HepG2 (cell line): ENCODE data around the gene LRRC8E. TPM values are rescaled to one million over a fixed set of nuclear protein-coding genes. Genes with fewer than 3 reads are reported as not detected.

Source experiments
- ARID5B ChIP-seq: IDR thresholded peaks from 2 replicates; pipeline ENCODE4 v1.4.0; 2020; ENCODE audit warnings: mild to moderate bottlenecking, missing genetic modification reagents
- GATAD2A ChIP-seq: IDR thresholded peaks from 2 replicates; pipeline ENCODE4 v1.6.1; 2016
- JDP2 ChIP-seq: sonication (generic); formaldehyde crosslinking; IDR thresholded peaks from 2 replicates; pipeline ENCODE4 v1.8.1; 2022; ENCODE audit warnings: missing genetic modification reagents, borderline replicate concordance
- KAT2B ChIP-seq: fragments of 150-350 bp; IDR thresholded peaks from 2 replicates; pipeline ENCODE4 v1.6.1; 2014; ENCODE audit warnings: low read depth, low read length, borderline replicate concordance
- NCOR1 ChIP-seq: fragments of 200-600 bp; sonication (generic); IDR thresholded peaks from 2 replicates; pipeline ENCODE4 v1.7.0; 2017; ENCODE audit warnings: antibody characterized with exemption, low read length, borderline replicate concordance
- RCOR2 ChIP-seq: IDR thresholded peaks from 2 replicates; pipeline ENCODE4 v1.6.1; 2016; ENCODE audit warnings: missing biosample characterization, missing genetic modification reagents
- RFXANK ChIP-seq: IDR thresholded peaks from 2 replicates; pipeline ENCODE4 v1.6.1; 2016
- SALL1 ChIP-seq: sonication (generic); formaldehyde crosslinking; IDR thresholded peaks from 2 replicates; pipeline ENCODE4 v1.8.0; 2022; ENCODE audit warnings: mild to moderate bottlenecking, missing genetic modification reagents
- SP1 ChIP-seq, 2 experiments: fragments of 450-650 bp in 1 of 2; sonication (generic) in 1 of 2; formaldehyde crosslinking in 1 of 2; IDR thresholded peaks; 2 replicates each; pipeline versions ENCODE4 v1.4.0 to v1.6.1; 2016 to 2020; ENCODE audit warnings: missing genetic modification reagents in 1 of 2
- TSC22D2 ChIP-seq: sonication (generic); formaldehyde crosslinking; IDR thresholded peaks from 2 replicates; pipeline ENCODE4 v1.5.1; 2020; ENCODE audit warnings: missing genetic modification reagents, mild to moderate bottlenecking, borderline replicate concordance
- ZNF367 ChIP-seq: sonication (generic); formaldehyde crosslinking; IDR thresholded peaks from 2 replicates; pipeline ENCODE4 v1.4.0; 2020; ENCODE audit warnings: missing genetic modification reagents, borderline replicate concordance
- ZNF557 ChIP-seq: sonication (generic); formaldehyde crosslinking; IDR thresholded peaks from 2 replicates; pipeline ENCODE4 v1.4.0; 2020; ENCODE audit warnings: missing genetic modification reagents
- ZNF598 ChIP-seq: sonication (generic); formaldehyde crosslinking; IDR thresholded peaks from 2 replicates; pipeline ENCODE4 v1.5.1; 2020; ENCODE audit warnings: mild to moderate bottlenecking, missing genetic modification reagents, borderline replicate concordance
- ZNF639 ChIP-seq: conservative IDR thresholded peaks from 2 replicates; pipeline ENCODE4 v1.6.1; 2018; ENCODE audit warnings: missing genetic modification reagents
- ZNF737 ChIP-seq: sonication (generic); formaldehyde crosslinking; IDR thresholded peaks from 2 replicates; pipeline ENCODE4 v1.5.0; 2020; ENCODE audit warnings: missing genetic modification reagents, mild to moderate bottlenecking, borderline replicate concordance
- ZNF777 ChIP-seq: sonication (generic); formaldehyde crosslinking; IDR thresholded peaks from 2 replicates; pipeline ENCODE4 v1.4.0; 2020; ENCODE audit warnings: missing genetic modification reagents
- ZSCAN31 ChIP-seq: sonication (generic); formaldehyde crosslinking; IDR thresholded peaks from 2 replicates; pipeline ENCODE4 v1.5.0; 2020; ENCODE audit warnings: low read depth, mild to moderate bottlenecking, missing genetic modification reagents
- polyA plus RNA-seq, 8 experiments: library from polyadenylated mRNA; depleted of rRNA in 3 of 8; stranded (reverse) in 7 of 8; unstranded in 1 of 8; fragments of >200 nt; fragmentation: Illumina TruSeq in 4 of 8; extraction: Trizol in 4 of 8; gene quantifications; 2 replicates each; pipeline versions ENCODE4 v1.2.1 to v1.2.3, GENCODE V29; 2011 to 2016; ENCODE audit warnings: low read depth in 4 of 8, missing spikeins in 1 of 8, mixed read lengths in 1 of 8; ENCODE audit not compliant: insufficient read depth in 1 of 8
- total RNA-seq, 5 experiments: library from RNA; depleted of rRNA; stranded (reverse); fragments of >200 nt; fragmentation: Illumina TruSeq; extraction: Trizol; gene quantifications; 2 replicates each; pipeline ENCODE4 v1.2.3, GENCODE V29; 2016; ENCODE audit warnings: low read depth in 1 of 5
- TF ChIP-seq, protein P1 (sequence below): sonication (generic); formaldehyde crosslinking; IDR thresholded peaks from 2 replicates; pipeline ENCODE4 v1.5.1; 2020; ENCODE audit warnings: mild to moderate bottlenecking, missing genetic modification reagents, moderate library complexity
- TF ChIP-seq, protein P2 (sequence below): sonication (generic); formaldehyde crosslinking; IDR thresholded peaks from 2 replicates; pipeline ENCODE4 v1.4.0; 2020; ENCODE audit warnings: missing genetic modification reagents

Gene LRRC8E
- total and polyA plus RNA-seq, 2 of the 13 experiments (the other 11 are each of a cell fraction or from before 2014, with no cell fraction given): 8.0 to 10.3 TPM

- TF ChIP-seq ARID5B (CRISPR knock-in tag): no peak
- TF ChIP-seq TSC22D2: no peak
- TF ChIP-seq, protein P1, sequence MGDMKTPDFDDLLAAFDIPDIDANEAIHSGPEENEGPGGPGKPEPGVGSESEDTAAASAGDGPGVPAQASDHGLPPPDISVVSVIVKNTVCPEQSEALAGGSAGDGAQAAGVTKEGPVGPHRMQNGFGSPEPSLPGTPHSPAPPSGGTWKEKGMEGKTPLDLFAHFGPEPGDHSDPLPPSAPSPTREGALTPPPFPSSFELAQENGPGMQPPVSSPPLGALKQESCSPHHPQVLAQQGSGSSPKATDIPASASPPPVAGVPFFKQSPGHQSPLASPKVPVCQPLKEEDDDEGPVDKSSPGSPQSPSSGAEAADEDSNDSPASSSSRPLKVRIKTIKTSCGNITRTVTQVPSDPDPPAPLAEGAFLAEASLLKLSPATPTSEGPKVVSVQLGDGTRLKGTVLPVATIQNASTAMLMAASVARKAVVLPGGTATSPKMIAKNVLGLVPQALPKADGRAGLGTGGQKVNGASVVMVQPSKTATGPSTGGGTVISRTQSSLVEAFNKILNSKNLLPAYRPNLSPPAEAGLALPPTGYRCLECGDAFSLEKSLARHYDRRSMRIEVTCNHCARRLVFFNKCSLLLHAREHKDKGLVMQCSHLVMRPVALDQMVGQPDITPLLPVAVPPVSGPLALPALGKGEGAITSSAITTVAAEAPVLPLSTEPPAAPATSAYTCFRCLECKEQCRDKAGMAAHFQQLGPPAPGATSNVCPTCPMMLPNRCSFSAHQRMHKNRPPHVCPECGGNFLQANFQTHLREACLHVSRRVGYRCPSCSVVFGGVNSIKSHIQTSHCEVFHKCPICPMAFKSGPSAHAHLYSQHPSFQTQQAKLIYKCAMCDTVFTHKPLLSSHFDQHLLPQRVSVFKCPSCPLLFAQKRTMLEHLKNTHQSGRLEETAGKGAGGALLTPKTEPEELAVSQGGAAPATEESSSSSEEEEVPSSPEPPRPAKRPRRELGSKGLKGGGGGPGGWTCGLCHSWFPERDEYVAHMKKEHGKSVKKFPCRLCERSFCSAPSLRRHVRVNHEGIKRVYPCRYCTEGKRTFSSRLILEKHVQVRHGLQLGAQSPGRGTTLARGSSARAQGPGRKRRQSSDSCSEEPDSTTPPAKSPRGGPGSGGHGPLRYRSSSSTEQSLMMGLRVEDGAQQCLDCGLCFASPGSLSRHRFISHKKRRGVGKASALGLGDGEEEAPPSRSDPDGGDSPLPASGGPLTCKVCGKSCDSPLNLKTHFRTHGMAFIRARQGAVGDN (CRISPR knock-in tag): peak; percentile 57
- TF ChIP-seq, protein P2, sequence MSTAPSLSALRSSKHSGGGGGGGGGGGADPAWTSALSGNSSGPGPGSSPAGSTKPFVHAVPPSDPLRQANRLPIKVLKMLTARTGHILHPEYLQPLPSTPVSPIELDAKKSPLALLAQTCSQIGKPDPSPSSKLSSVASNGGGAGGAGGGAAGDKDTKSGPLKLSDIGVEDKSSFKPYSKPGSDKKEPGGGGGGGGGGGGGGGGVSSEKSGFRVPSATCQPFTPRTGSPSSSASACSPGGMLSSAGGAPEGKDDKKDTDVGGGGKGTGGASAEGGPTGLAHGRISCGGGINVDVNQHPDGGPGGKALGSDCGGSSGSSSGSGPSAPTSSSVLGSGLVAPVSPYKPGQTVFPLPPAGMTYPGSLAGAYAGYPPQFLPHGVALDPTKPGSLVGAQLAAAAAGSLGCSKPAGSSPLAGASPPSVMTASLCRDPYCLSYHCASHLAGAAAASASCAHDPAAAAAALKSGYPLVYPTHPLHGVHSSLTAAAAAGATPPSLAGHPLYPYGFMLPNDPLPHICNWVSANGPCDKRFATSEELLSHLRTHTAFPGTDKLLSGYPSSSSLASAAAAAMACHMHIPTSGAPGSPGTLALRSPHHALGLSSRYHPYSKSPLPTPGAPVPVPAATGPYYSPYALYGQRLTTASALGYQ (CRISPR knock-in tag): no peak
- peak; percentile 25; the same call in 1 of the 2 replicates for TF ChIP-seq GATAD2A (CRISPR knock-in tag)
- no peak for TF ChIP-seq SP1 (IDR thresholded peaks at IDR 0.05)
- TF ChIP-seq SP1 (CRISPR knock-in tag; IDR thresholded peaks at IDR 0.05): no peak
- TF ChIP-seq ZNF737 (CRISPR knock-in tag): no peak
- no peak for TF ChIP-seq NCOR1
- TF ChIP-seq SALL1 (CRISPR knock-in tag): peak; percentile 38
- TF ChIP-seq ZNF777 (CRISPR knock-in tag): 0 out of 2 replicates have a peak, but pooled peaks have one; percentile 37
- 0 out of 2 replicates have a peak, but pooled peaks have one; percentile 18 for TF ChIP-seq RCOR2
- 0 out of 2 replicates have a peak, but pooled peaks have one; percentile 22 for TF ChIP-seq ZNF367
- no peak for TF ChIP-seq KAT2B
- TF ChIP-seq ZNF598 (CRISPR knock-in tag): 0 out of 2 replicates have a peak, but pooled peaks have one; percentile 3
- no peak for TF ChIP-seq ZSCAN31
- no peak for TF ChIP-seq ZNF639 (CRISPR knock-in tag)
- no peak for TF ChIP-seq RFXANK (CRISPR knock-in tag)
- TF ChIP-seq ZNF557 (CRISPR knock-in tag): no peak
- no peak for TF ChIP-seq JDP2 (CRISPR knock-in tag)
Measured at GRCh38 chr19:7887408-7888144, 734 bp upstream of the LRRC8E start (continued).
